DND-41 (cell line): Measurements from ENCODE around the gene RASGEF1B.

ENCODE experiments used
- ATAC-seq: fragments of 200-7000 bp; cut with Tn5 transposase; 3 replicates; pipeline ENCODE4 v1.9.1; 2021; ENCODE audit warnings: low read depth; ENCODE audit not compliant: insufficient read depth
- DNase-seq: peaks from one replicate; pipeline ENCODE4 v3.0.0-alpha.2; 2020
- H2AFZ ChIP-seq: 2 replicates; pipeline ENCODE4 v1.6.0; 2012; ENCODE audit warnings: low read depth, low read length
- H3K27ac ChIP-seq: 2 replicates; pipeline ENCODE4 v1.5.1; 2012; ENCODE audit warnings: low read length, inconsistent platforms
- H3K27me3 ChIP-seq: fragments of 200-600 bp; sonication (generic); 2 replicates; pipeline ENCODE4 v1.6.0; 2012; ENCODE audit warnings: low read length, mild to moderate bottlenecking, inconsistent platforms; ENCODE audit not compliant: insufficient read depth, poor library complexity
- H3K36me3 ChIP-seq: 2 replicates; pipeline ENCODE4 v1.5.1; 2012; ENCODE audit warnings: low read length, inconsistent platforms; ENCODE audit not compliant: insufficient read depth
- H3K4me1 ChIP-seq: 2 replicates; pipeline ENCODE4 v1.5.1; 2012; ENCODE audit warnings: mild to moderate bottlenecking, low read length; ENCODE audit not compliant: insufficient read depth
- H3K4me2 ChIP-seq: 2 replicates; pipeline ENCODE4 v1.6.0; 2012; ENCODE audit warnings: mild to moderate bottlenecking, moderate library complexity, low read length, inconsistent platforms; ENCODE audit not compliant: insufficient read depth
- H3K4me3 ChIP-seq, 2 experiments: fragments of 200-600 bp in 1 of 2; shearing (Covaris generic) in 1 of 2; 2 replicates each; pipeline ENCODE4 v1.5.1; 2012 to 2016; ENCODE audit warnings: inconsistent platforms in 2 of 2, low read length in 2 of 2, mild to moderate bottlenecking in 2 of 2, low read depth in 1 of 2, moderate library complexity in 1 of 2
- H3K79me2 ChIP-seq: 2 replicates; pipeline ENCODE4 v1.6.0; 2012; ENCODE audit warnings: low read length, inconsistent platforms; ENCODE audit not compliant: insufficient read depth
- H3K9ac ChIP-seq: 2 replicates; pipeline ENCODE4 v1.6.0; 2012; ENCODE audit warnings: low read depth, mild to moderate bottlenecking, inconsistent platforms, low read length, moderate library complexity
- H3K9me3 ChIP-seq: 2 replicates; pipeline ENCODE4 v1.5.1; 2012; ENCODE audit warnings: low read length, moderate library complexity, mild to moderate bottlenecking, inconsistent platforms; ENCODE audit not compliant: insufficient read depth, severe bottlenecking
- H4K20me1 ChIP-seq: 2 replicates; pipeline ENCODE4 v1.6.0; 2012; ENCODE audit warnings: low read length; ENCODE audit not compliant: insufficient read depth
- CTCF ChIP-seq: IDR thresholded peaks from 2 replicates; pipeline ENCODE4 v1.5.1; 2012; ENCODE audit warnings: borderline replicate concordance, low read length, moderate library complexity, mild to moderate bottlenecking; ENCODE audit not compliant: poor library complexity, severe bottlenecking; ENCODE audit errors: extremely low read depth
- EZH2 ChIP-seq: IDR thresholded peaks from 3 replicates; pipeline ENCODE4 v1.6.1; 2012; ENCODE audit warnings: borderline replicate concordance, low read depth, mild to moderate bottlenecking, moderate library complexity, low read length, inconsistent platforms; ENCODE audit not compliant: severe bottlenecking

Gene RASGEF1B

GRCh38 chr4:81468678-81469077 is 3.0 kb downstream of the RASGEF1B start:
- Histone ChIP-seq H3K4me2 (no peak overlapping the region), H3K4me3 (no peak overlapping the region), H3K9ac (no peak overlapping the region)

GRCh38 chr4:81467672-81467964 is 4.1 kb downstream of the RASGEF1B start:
- H3K9ac ChIP-seq: no peak overlapping the region
- ATAC-seq: no peak
- H3K4me2 ChIP-seq: no peak overlapping the region
- H3K27me3 ChIP-seq: peaks cover 8% of the 10 kb centered on the region
- no peak for DNase-seq
- H3K9me3 ChIP-seq: no peaks in the 10 kb centered on the region
- peaks cover 2% of the 10 kb centered on the region; the same call in 1 of the 2 replicates for H3K79me2 ChIP-seq
- no peaks in the 10 kb centered on the region for H3K36me3 ChIP-seq
- no peaks in the 10 kb centered on the region for H4K20me1 ChIP-seq
- no peak overlapping the region for H3K27ac ChIP-seq
- H3K4me1 ChIP-seq: peaks cover 25% of the 10 kb centered on the region
- no peak overlapping the region for H3K4me3 ChIP-seq
- no peak for TF ChIP-seq EZH2
- no peak for TF ChIP-seq CTCF
- no peak overlapping the region for H2AFZ ChIP-seq

More at GRCh38 chr4:81468678-81469077, 3.0 kb downstream of the RASGEF1B start:
- no peaks in the 10 kb centered on the region for H3K36me3 ChIP-seq
- ATAC-seq: no peak
- no peak for DNase-seq
- H3K79me2 ChIP-seq: peaks cover 2% of the 10 kb centered on the region; the same call in 1 of the 2 replicates
- H3K4me1 ChIP-seq: peaks cover 29% of the 10 kb centered on the region
- no peak overlapping the region for H2AFZ ChIP-seq
- no peaks in the 10 kb centered on the region for H4K20me1 ChIP-seq
- no peak overlapping the region for H3K27ac ChIP-seq
- H3K27me3 ChIP-seq: peaks cover 8% of the 10 kb centered on the region
- TF ChIP-seq EZH2 (no peak), CTCF (no peak)
- no peaks in the 10 kb centered on the region for H3K9me3 ChIP-seq

- Histone ChIP-seq H3K9ac (no peak overlapping the region), H3K27me3 (peaks cover 8% of the 10 kb centered on the region), H3K4me2 (no peak overlapping the region), H4K20me1 (no peaks in the 10 kb centered on the region), H3K9me3 (no peaks in the 10 kb centered on the region), H3K36me3 (no peaks in the 10 kb centered on the region), H3K79me2 (peaks cover 2% of the 10 kb centered on the region; the same call in 1 of the 2 replicates), H3K4me1 (peaks cover 19% of the 10 kb centered on the region), H3K4me3 (no peak overlapping the region), H3K27ac (no peak overlapping the region), H2AFZ (no peak overlapping the region)
- peak; percentile 96 for TF ChIP-seq CTCF
- TF ChIP-seq EZH2: no peak
- DNase-seq: peak; percentile 73
- no peak for ATAC-seq
Measured at GRCh38 chr4:81466841-81467671, 4.7 kb downstream of the RASGEF1B start.
